Measurements from ENCODE around the gene RIPK3.

Gene RIPK3

GRCh38 chr14:24343795-24344660, 4.2 kb upstream of the RIPK3 start:
- DNase-seq (ENCODE audit: low spot score) = no peak

GRCh38 chr14:24342889-24343288, 3.1 kb upstream of the RIPK3 start:
- no peak for DNase-seq (ENCODE audit: low spot score)

- no peak for DNase-seq (ENCODE audit: low spot score)
These were observed 815 bp upstream of the RIPK3 start for GRCh38 chr14:24340606-24341005.

GRCh38 chr14:24338843-24339242, 948 bp downstream of the RIPK3 start:
- no peak for DNase-seq (ENCODE audit: low spot score)

- DNase-seq (ENCODE audit: low spot score) = no peak
These were observed 2.0 kb downstream of the RIPK3 start for GRCh38 chr14:24337824-24338175.

GRCh38 chr14:24337144-24337823, 2.5 kb downstream of the RIPK3 start:
- DNase-seq (ENCODE audit: low spot score) = no peak

- no peak for DNase-seq (ENCODE audit: low spot score)
These were observed 4.2 kb downstream of the RIPK3 start for GRCh38 chr14:24335461-24336171.

GRCh38 chr14:24334431-24335291, 5.1 kb downstream of the RIPK3 start, which contains the start of gene ADCY4:
TSS of gene ADCY4 (minus strand) at chr14:24335071. CDS start at chr14:24334652, 419 bp downstream.
- no peak for DNase-seq (ENCODE audit: low spot score)

GRCh38 chr14:24332268-24332993, 7.4 kb downstream of the RIPK3 start:
- DNase-seq (ENCODE audit: low spot score) = peak; percentile 77

GRCh38 chr14:24331731-24332267, 8.0 kb downstream of the RIPK3 start:
- DNase-seq (ENCODE audit: low spot score) = no peak

GRCh38 chr14:24330973-24331674, 8.7 kb downstream of the RIPK3 start:
- DNase-seq (ENCODE audit: low spot score) = no peak

GRCh38 chr14:24329736-24330135, 10.1 kb downstream of the RIPK3 start:
- no peak for DNase-seq (ENCODE audit: low spot score)

- DNase-seq (ENCODE audit: low spot score) = no peak
These were observed 10.6 kb downstream of the RIPK3 start for GRCh38 chr14:24329073-24329663.

GRCh38 chr14:24327914-24328313, 11.9 kb downstream of the RIPK3 start:
- peak; percentile 27 for DNase-seq (ENCODE audit: low spot score)

GRCh38 chr14:24327303-24327702, 12.5 kb downstream of the RIPK3 start:
- DNase-seq (ENCODE audit: low spot score) = no peak

GRCh38 chr14:24325963-24326362, 13.8 kb downstream of the RIPK3 start:
- DNase-seq (ENCODE audit: low spot score) = no peak

- DNase-seq (ENCODE audit: low spot score) = no peak
These were observed 14.7 kb downstream of the RIPK3 start for GRCh38 chr14:24325041-24325530.

GRCh38 chr14:24324024-24324423, 15.8 kb downstream of the RIPK3 start:
- no peak for DNase-seq (ENCODE audit: low spot score)

- DNase-seq (ENCODE audit: low spot score) = no peak
These were observed 16.4 kb downstream of the RIPK3 start for GRCh38 chr14:24323341-24323740.

GRCh38 chr14:24322672-24323071, 17.1 kb downstream of the RIPK3 start:
- no peak for DNase-seq (ENCODE audit: low spot score)

Data from kidney tubule cell (primary cell).